ENCODE data around the gene KCTD19.

DNA sequence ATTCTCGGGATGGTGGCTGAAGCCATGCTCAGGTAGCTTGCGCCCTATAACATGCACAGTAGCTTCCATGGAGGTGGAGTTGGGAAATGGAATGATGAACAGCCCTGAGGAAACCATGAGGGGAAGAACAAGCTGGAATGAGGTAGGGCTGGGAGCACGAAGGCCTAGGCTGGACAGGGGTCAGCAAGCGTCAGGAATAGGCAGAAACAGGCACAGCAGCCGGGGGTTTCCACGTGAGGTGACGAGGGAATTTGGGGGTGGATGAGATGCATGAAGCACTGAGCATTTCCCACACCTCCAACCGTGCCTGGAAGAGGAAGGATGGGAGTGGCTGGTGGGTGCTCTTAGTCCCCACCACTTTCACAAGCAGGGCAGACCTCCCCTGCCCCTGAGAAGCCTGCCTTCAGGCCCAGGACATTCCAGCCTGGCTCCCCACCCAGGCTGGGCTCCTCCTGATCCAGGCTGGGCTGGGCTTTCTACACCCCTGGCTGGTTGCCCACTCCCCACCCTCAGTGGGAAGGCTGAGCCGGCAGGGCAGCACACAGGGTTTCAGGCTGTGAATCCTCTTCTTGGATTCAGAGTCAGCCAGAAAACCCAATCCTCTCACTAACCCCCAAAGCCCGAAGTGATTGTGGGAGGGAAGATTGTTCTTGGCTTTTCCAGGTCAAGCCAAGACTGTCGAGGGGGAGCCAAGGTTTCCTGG, 25.3 kb downstream of the KCTD19 start:
- TF ChIP-seq, protein P1, sequence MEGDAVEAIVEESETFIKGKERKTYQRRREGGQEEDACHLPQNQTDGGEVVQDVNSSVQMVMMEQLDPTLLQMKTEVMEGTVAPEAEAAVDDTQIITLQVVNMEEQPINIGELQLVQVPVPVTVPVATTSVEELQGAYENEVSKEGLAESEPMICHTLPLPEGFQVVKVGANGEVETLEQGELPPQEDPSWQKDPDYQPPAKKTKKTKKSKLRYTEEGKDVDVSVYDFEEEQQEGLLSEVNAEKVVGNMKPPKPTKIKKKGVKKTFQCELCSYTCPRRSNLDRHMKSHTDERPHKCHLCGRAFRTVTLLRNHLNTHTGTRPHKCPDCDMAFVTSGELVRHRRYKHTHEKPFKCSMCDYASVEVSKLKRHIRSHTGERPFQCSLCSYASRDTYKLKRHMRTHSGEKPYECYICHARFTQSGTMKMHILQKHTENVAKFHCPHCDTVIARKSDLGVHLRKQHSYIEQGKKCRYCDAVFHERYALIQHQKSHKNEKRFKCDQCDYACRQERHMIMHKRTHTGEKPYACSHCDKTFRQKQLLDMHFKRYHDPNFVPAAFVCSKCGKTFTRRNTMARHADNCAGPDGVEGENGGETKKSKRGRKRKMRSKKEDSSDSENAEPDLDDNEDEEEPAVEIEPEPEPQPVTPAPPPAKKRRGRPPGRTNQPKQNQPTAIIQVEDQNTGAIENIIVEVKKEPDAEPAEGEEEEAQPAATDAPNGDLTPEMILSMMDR (IDR thresholded peaks at IDR 0.05; ENCODE audit: low read length): no peak
- no peak for TF ChIP-seq EZH2phosphoT487 (IDR thresholded peaks at IDR 0.05; ENCODE audit: low read length)

Data from MM.1S (cell line).